GM12891 (cell line): Measurements from ENCODE around the gene C1orf159.
A peak's percentile ranks its signal among the peaks of the same experiment; 100 is the strongest.
"Not testable (repeated sequence)": the region's sequence is repeated elsewhere in the genome, so short reads cannot be mapped to it uniquely, and the experiment has no call there.

Source experiments
- DNase-seq: peaks from one replicate; pipeline ENCODE4 v3.0.0; 2011; ENCODE audit warnings: low spot score; ENCODE audit not compliant: insufficient read length
- FAIRE-seq: peaks from 2 replicates; lab custom pipeline; 2011; peaks lifted over from hg19 to GRCh38; lab: Jason Lieb, UNC
- PAX5 ChIP-seq: IDR thresholded peaks from 2 replicates; pipeline ENCODE4 v1.6.1; 2011; ENCODE audit warnings: low read length, moderate library complexity, mild to moderate bottlenecking; ENCODE audit not compliant: insufficient read depth, severe bottlenecking
- POLR2A ChIP-seq: IDR thresholded peaks from 2 replicates; pipeline ENCODE4 v1.6.1; 2011; ENCODE audit warnings: low read depth, low read length, control low read depth
- POLR2AphosphoS5 ChIP-seq: IDR thresholded peaks from 2 replicates; pipeline ENCODE4 v1.6.1; 2011; ENCODE audit warnings: low read depth, low read length, control low read depth
- POU2F2 ChIP-seq: IDR thresholded peaks from 2 replicates; pipeline ENCODE4 v1.6.1; 2011; ENCODE audit warnings: low read depth, mild to moderate bottlenecking, control low read depth, low read length, moderate library complexity
- SPI1 ChIP-seq: IDR thresholded peaks from 2 replicates; pipeline ENCODE4 v1.6.1; 2011; ENCODE audit warnings: low read depth, low read length, control low read depth
- TAF1 ChIP-seq: IDR thresholded peaks from 2 replicates; pipeline ENCODE4 v1.6.1; 2011; ENCODE audit warnings: low read depth, low read length, control low read depth

The C1orf159 gene

DNA sequence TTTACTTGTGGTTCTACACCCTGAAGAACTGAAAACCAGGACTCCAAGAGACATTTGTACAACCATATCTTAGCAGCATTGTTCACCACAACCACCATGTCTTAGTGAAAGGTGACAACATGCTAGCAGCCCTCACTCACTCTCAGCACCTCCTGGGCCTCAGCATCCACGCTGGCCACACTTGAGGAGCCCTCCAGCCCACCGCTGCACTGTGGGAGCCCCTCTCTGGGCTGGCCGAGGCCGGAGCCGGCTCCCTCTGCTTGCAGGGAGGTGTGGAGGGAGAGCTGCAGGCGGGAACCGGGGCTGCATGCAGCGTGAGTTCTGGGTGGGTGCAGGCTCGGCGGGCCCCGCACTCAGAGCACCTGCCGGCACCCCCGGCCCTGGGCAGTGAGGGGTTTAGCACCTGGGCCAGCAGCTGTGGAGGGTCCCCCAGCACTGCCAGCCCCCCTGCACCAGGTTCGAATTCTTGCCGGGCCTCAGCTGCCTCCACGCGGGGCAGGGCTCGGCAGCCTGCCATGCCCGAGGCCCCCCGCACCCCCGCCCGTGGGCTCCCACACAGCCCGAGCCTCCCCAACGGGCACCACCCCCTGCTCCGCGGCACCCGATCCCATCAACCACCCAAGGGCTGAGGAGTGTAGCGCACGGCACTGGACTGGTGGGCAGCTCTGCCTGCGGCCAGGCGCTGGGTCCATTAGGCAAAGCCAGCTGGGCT lies 9.2 kb downstream of the C1orf159 start:
- TF ChIP-seq TAF1 (no peak), POLR2AphosphoS5 (no peak), POU2F2 (no peak), POLR2A (no peak), SPI1 (no peak), PAX5 (no peak)
- FAIRE-seq = no peak
- DNase-seq = no peak

DNA sequence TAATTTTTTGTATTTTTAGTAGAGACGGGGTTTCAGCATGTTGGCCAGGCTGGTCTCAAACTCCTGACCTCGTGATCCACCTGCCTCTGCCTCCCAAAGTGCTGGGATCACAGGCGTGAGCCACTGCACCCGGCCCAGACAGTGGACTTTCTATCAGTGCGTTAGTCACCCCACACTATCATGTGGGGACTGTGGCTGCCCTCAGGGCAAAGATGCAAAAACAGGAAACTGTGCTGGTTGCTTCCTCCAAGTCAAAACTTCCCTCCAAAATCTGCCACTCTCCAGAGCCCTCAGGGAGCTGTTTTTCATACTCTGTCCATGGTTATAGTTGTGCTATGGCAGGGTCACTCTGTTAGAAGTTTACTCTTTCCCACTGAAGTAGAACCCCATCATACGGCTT lies 11.7 kb downstream of the C1orf159 start:
- DNase-seq, FAIRE-seq: not testable (repeated sequence)

DNA sequence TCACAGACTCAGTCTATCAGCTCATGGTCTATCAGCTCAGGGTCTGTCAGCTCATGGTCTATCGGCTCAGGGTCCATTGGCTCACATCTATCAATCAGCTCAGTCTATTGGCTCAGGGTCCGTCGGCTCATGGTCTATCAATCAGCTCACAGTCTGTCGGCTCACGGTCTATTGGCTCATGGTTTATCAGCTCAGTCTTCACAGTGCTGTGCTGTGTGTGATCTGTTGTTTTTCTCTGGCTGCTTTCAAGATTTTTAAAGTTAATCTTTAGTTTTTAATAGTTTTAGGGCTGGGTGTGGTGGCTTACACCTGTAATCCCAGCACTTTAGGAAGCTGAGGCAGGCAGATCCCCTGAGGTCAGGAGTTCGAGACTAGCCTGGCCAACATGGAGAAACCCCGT lies 14.4 kb downstream of the C1orf159 start:
- TF ChIP-seq POU2F2 = no peak
- no peak for TF ChIP-seq SPI1
- DNase-seq (no peak), FAIRE-seq (no peak)

- DNase-seq = no peak
- TF ChIP-seq TAF1 (no peak), PAX5 (no peak), POLR2A (no peak), POLR2AphosphoS5 (no peak), POU2F2 (no peak), SPI1 (no peak)
- no peak for FAIRE-seq
These were observed 15.6 kb downstream of the C1orf159 start for GRCh38 chr1:1100296-1100695.

- TF ChIP-seq POU2F2 = no peak
- TF ChIP-seq POLR2A = no peak
- TF ChIP-seq PAX5 = no peak
- TF ChIP-seq POLR2AphosphoS5 = no peak
- TF ChIP-seq SPI1 = no peak
- no peak for TF ChIP-seq TAF1
- FAIRE-seq = no peak
- DNase-seq = no peak
These were observed 16.2 kb downstream of the C1orf159 start for GRCh38 chr1:1099506-1100183.

DNA sequence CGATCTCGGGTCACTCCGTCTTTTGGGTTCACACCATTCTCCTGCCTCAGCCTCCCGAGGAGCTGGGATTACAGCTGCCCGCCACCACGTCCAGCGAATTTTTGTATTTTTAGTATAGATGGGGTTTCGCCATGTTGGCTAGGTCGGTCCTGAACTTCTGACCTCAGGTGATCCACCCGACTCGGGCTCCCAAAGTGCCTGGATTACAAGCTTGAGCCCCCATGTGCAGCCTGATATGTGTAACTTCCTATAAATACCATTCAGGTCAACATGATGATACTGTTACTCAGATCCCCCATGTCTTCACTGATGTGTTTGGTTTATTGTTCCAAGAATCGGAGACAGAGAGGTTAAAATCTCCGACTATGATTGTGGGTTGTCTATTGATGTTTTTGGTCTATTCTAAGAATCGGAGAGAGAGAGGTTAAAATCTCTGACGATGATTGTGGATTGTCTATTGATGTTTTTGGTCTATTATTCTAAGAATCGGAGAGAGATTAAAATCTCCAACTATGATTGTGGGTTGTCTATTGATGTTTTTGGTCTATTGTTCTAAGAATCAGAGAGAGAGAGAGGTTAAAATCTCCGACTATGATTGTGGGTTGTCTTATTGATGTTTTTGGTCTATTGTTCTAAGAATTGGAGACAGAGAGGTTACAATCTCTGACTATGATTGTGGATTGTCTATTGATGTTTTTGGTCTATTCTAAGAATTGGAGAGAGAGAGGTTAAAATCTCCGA lies 17.0 kb downstream of the C1orf159 start:
- FAIRE-seq (no peak), DNase-seq (no peak)
- TF ChIP-seq PAX5 (no peak), POLR2A (no peak), POLR2AphosphoS5 (no peak), SPI1 (no peak), POU2F2 (no peak), TAF1 (no peak)

DNA sequence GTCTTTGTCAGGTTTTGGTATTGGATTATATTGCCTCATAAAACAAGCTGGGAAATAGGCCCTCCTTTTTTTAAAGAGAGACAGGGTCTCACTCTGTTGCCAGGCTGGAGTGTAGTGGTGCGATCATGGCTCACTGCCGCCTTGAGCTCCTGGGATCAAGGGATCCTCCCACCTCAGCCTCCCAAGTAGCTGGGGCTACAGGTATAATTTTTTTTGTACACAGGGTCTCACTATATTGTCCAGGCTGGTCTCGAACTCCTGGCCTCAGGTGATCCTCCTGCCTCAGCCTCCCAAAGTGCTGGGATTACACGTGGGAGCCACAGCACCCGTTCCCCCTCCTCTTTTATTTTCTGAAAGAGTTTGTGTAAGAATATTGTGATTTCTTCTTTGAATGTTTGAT lies 19.8 kb downstream of the C1orf159 start:
- not testable (repeated sequence) for DNase-seq, FAIRE-seq

DNA sequence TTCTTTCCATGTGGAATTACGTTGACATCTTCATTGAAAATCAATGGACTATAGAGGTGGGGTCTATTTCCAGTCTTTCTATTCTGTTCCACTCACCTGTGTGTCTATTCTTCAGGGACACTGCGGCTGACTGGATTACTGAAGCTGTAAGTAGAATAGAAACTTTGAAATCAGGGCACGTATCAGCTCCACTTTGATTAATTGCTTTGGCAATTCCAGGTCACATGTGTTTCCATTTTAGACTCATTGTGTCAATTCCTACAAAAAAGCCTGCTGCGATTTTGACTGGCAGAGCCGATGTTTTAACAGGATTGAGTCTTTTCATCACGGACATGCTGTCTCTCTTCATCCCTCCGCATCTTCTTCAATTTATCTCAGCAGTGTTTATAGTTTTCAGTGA lies 20.9 kb downstream of the C1orf159 start:
- FAIRE-seq (no peak), DNase-seq (no peak)

DNA sequence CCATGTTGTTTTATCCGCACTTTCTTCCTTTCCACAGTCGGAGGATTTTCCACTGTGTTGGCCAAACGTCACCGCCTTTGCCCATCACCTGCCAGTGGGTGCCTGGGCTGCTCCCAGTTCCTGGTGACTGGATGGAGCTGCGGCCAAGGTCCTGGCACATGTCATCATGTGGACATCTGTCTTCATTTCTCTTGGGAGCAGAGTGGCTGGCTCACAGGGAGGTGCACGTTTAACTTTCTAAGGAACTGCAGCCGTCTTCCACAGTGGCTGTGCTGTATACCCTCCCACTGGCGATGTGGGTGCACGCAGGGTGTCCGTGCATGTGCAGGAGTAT lies 22.3 kb downstream of the C1orf159 start:
- TF ChIP-seq POLR2A = no peak
- no peak for DNase-seq
- no peak for FAIRE-seq

More for the DNA sequence above, 20.9 kb downstream of the C1orf159 start:
- TF ChIP-seq POLR2A = no peak
- no peak for TF ChIP-seq POU2F2
- TF ChIP-seq PAX5 = no peak
- TF ChIP-seq TAF1 = no peak
- TF ChIP-seq SPI1 = no peak

GRCh38 chr1:1092894-1093609 lies 22.8 kb downstream of the C1orf159 start:
- no peak for FAIRE-seq
- no peak for TF ChIP-seq POLR2A
- TF ChIP-seq PAX5 = no peak
- TF ChIP-seq SPI1 = no peak
- TF ChIP-seq TAF1 = no peak
- no peak for TF ChIP-seq POU2F2
- no peak for TF ChIP-seq POLR2AphosphoS5
- peak; percentile 30 for DNase-seq

GRCh38 chr1:1092149-1092855 lies 23.6 kb downstream of the C1orf159 start:
- no peak for FAIRE-seq
- no peak for TF ChIP-seq POU2F2
- TF ChIP-seq POLR2A = no peak
- no peak for TF ChIP-seq SPI1
- no peak for TF ChIP-seq TAF1
- TF ChIP-seq PAX5 = no peak
- TF ChIP-seq POLR2AphosphoS5 = no peak

More at GRCh38 chr1:1092149-1092855, 23.6 kb downstream of the C1orf159 start:
- DNase-seq = no peak
